ENCODE measurements around the gene LIM2.

The LIM2 gene

GRCh38 chr19:51375504-51376221 is 12.1 kb downstream of the LIM2 start:
- no peak for TF ChIP-seq ZNF70 (CRISPR knock-in tag; IDR thresholded peaks at IDR 0.05)
- no peak for TF ChIP-seq POU6F1 (CRISPR knock-in tag; IDR thresholded peaks at IDR 0.05; ENCODE audit: borderline replicate concordance, low read depth)
- no peak for TF ChIP-seq ESRRG (CRISPR knock-in tag; IDR thresholded peaks at IDR 0.05)
- TF ChIP-seq TSHZ2 (CRISPR knock-in tag; IDR thresholded peaks at IDR 0.05), result no peak
- no peak for TF ChIP-seq ZFP3 (CRISPR knock-in tag; IDR thresholded peaks at IDR 0.05)
- no peak for TF ChIP-seq CREB5 (CRISPR knock-in tag; IDR thresholded peaks at IDR 0.05; ENCODE audit: low read depth)
- TF ChIP-seq BACH2 (CRISPR knock-in tag; IDR thresholded peaks at IDR 0.05; ENCODE audit: borderline replicate concordance), result no peak
- no peak for ATAC-seq

- TF ChIP-seq ZFP30 (CRISPR knock-in tag; IDR thresholded peaks at IDR 0.05) (no peak), BACH2 (CRISPR knock-in tag; IDR thresholded peaks at IDR 0.05; ENCODE audit: borderline replicate concordance) (no peak), ZC3H10 (CRISPR knock-in tag; IDR thresholded peaks at IDR 0.05) (no peak), TOX (CRISPR knock-in tag; IDR thresholded peaks at IDR 0.05; ENCODE audit: borderline replicate concordance) (no peak), PPARA (CRISPR knock-in tag; IDR thresholded peaks at IDR 0.05; ENCODE audit: borderline replicate concordance) (no peak), ESRRG (CRISPR knock-in tag; IDR thresholded peaks at IDR 0.05) (no peak), ZNF8 (CRISPR knock-in tag; IDR thresholded peaks at IDR 0.05) (no peak), OSR1 (CRISPR knock-in tag; IDR thresholded peaks at IDR 0.05) (no peak), CSRNP3 (CRISPR knock-in tag; IDR thresholded peaks at IDR 0.05) (no peak), RARB (CRISPR knock-in tag; IDR thresholded peaks at IDR 0.05) (no peak), PATZ1 (CRISPR knock-in tag; IDR thresholded peaks at IDR 0.05; ENCODE audit: borderline replicate concordance) (no peak), ZNF70 (CRISPR knock-in tag; IDR thresholded peaks at IDR 0.05) (no peak), TCF4 (CRISPR knock-in tag; IDR thresholded peaks at IDR 0.05; ENCODE audit: borderline replicate concordance) (no peak), GLIS3 (CRISPR knock-in tag; IDR thresholded peaks at IDR 0.05) (no peak)
- ATAC-seq, result no peak
Measured at GRCh38 chr19:51372649-51373504, 14.9 kb downstream of the LIM2 start, which contains the start of gene NKG7. Gene NKG7 (minus strand): TSS chr19:51372654. CDS start chr19:51372535, 119 bp downstream.

- ATAC-seq, result no peak
- TF ChIP-seq PPARA (CRISPR knock-in tag; IDR thresholded peaks at IDR 0.05; ENCODE audit: borderline replicate concordance) (no peak), RARB (CRISPR knock-in tag; IDR thresholded peaks at IDR 0.05) (no peak), PATZ1 (CRISPR knock-in tag; IDR thresholded peaks at IDR 0.05; ENCODE audit: borderline replicate concordance) (no peak), ZFP3 (CRISPR knock-in tag; IDR thresholded peaks at IDR 0.05) (no peak), ZFP30 (CRISPR knock-in tag; IDR thresholded peaks at IDR 0.05) (no peak), ZNF565 (CRISPR knock-in tag; conservative IDR thresholded peaks at IDR 0.05; ENCODE audit: low read depth) (no peak), TOX (CRISPR knock-in tag; IDR thresholded peaks at IDR 0.05; ENCODE audit: borderline replicate concordance) (no peak), CREB5 (CRISPR knock-in tag; IDR thresholded peaks at IDR 0.05; ENCODE audit: low read depth) (no peak), ZNF70 (CRISPR knock-in tag; IDR thresholded peaks at IDR 0.05) (no peak), TCF4 (CRISPR knock-in tag; IDR thresholded peaks at IDR 0.05; ENCODE audit: borderline replicate concordance) (no peak), OSR1 (CRISPR knock-in tag; IDR thresholded peaks at IDR 0.05) (no peak), ARNTL (CRISPR knock-in tag; IDR thresholded peaks at IDR 0.05; ENCODE audit: borderline replicate concordance, low read depth) (no peak)
Measured at GRCh38 chr19:51372021-51372648, 15.6 kb downstream of the LIM2 start.

Measured in SK-N-SH treated with all-trans-retinoic acid at 6 μM for 48 hours (cell line).